ENCODE results near the gene PANX2.
A peak's percentile ranks its signal among the peaks of the same experiment; 100 is the strongest.
"Not testable (repeated sequence)": the region's sequence is repeated elsewhere in the genome, so short reads cannot be mapped to it uniquely, and the experiment has no call there.

The PANX2 gene

GRCh38 chr22:50197856-50198623, 27.5 kb downstream of the PANX2 start:
- no peak for DNase-seq (ENCODE audit: low read depth in 2 of 3, low spot score in 2 of 3)

- DNase-seq (ENCODE audit: low read depth in 2 of 3, low spot score in 2 of 3), result no peak
Measured at GRCh38 chr22:50198624-50199017, 28.1 kb downstream of the PANX2 start.

GRCh38 chr22:50199251-50199721, 28.8 kb downstream of the PANX2 start:
- DNase-seq (ENCODE audit: low read depth in 2 of 3, low spot score in 2 of 3), result no peak

GRCh38 chr22:50199829-50200460, 29.4 kb downstream of the PANX2 start:
- DNase-seq (ENCODE audit: low read depth in 2 of 3, low spot score in 2 of 3), result no peak

GRCh38 chr22:50200461-50201190, 30.1 kb downstream of the PANX2 start, which contains the start of gene SELENOO:
Gene SELENOO, plus strand, starts transcription at chr22:50201011. Its CDS starts 26 bp downstream, at chr22:50201037.
- DNase-seq (ENCODE audit: low read depth in 2 of 3, low spot score in 2 of 3), result peak; percentile 78 to 81 (median 79)

GRCh38 chr22:50201191-50202129, 30.9 kb downstream of the PANX2 start:
- DNase-seq (ENCODE audit: low read depth in 2 of 3, low spot score in 2 of 3), result no peak

- no peak for DNase-seq (ENCODE audit: low read depth in 2 of 3, low spot score in 2 of 3)
Measured at GRCh38 chr22:50202130-50202666, 31.7 kb downstream of the PANX2 start.

- DNase-seq (ENCODE audit: low read depth in 2 of 3, low spot score in 2 of 3), result no peak
Measured at GRCh38 chr22:50203288-50203687, 32.8 kb downstream of the PANX2 start.

GRCh38 chr22:50204571-50204970, 34.0 kb downstream of the PANX2 start:
- no peak for DNase-seq (ENCODE audit: low read depth in 2 of 3, low spot score in 2 of 3)

- not testable (repeated sequence) for DNase-seq (ENCODE audit: low read depth in 2 of 3, low spot score in 2 of 3)
Measured at GRCh38 chr22:50204998-50205397, 34.5 kb downstream of the PANX2 start.

- no peak for DNase-seq (ENCODE audit: low read depth in 2 of 3, low spot score in 2 of 3)
Measured at GRCh38 chr22:50205781-50206569, 35.4 kb downstream of the PANX2 start.

GRCh38 chr22:50206599-50206998, 36.1 kb downstream of the PANX2 start:
- DNase-seq (ENCODE audit: low read depth in 2 of 3, low spot score in 2 of 3), result no peak

GRCh38 chr22:50207383-50208140, 37.0 kb downstream of the PANX2 start:
- no peak for DNase-seq (ENCODE audit: low read depth in 2 of 3, low spot score in 2 of 3)

GRCh38 chr22:50208430-50208938, 38.0 kb downstream of the PANX2 start:
- no peak for DNase-seq (ENCODE audit: low read depth in 2 of 3, low spot score in 2 of 3)

GRCh38 chr22:50208939-50209892, 38.7 kb downstream of the PANX2 start:
- DNase-seq (ENCODE audit: low read depth in 2 of 3, low spot score in 2 of 3), result no peak

GRCh38 chr22:50209893-50210292, 39.4 kb downstream of the PANX2 start:
- no peak for DNase-seq (ENCODE audit: low read depth in 2 of 3, low spot score in 2 of 3)

- no peak for DNase-seq (ENCODE audit: low read depth in 2 of 3, low spot score in 2 of 3)
Measured at GRCh38 chr22:50210378-50211139, 40.0 kb downstream of the PANX2 start.

All from activated CD8-positive, alpha-beta memory T cell treated with anti-CD3 and anti-CD28 coated beads for 48 hours (primary cell).